GM12873 (cell line): ENCODE results near the gene VTCN1.

Source experiments
- CTCF ChIP-seq: IDR thresholded peaks from 2 replicates; pipeline ENCODE4 v1.5.1; 2012; ENCODE audit warnings: low read depth, mild to moderate bottlenecking, moderate library complexity, low read length, control low read depth; ENCODE audit not compliant: insufficient read depth; ENCODE audit errors: missing control alignments

The VTCN1 gene

GRCh38 chr1:117177376-117177775 lies 33.4 kb downstream of the VTCN1 start:
- no peak for TF ChIP-seq CTCF

- TF ChIP-seq CTCF, result no peak
Measured at GRCh38 chr1:117176579-117176978, 34.1 kb downstream of the VTCN1 start.

GRCh38 chr1:117174851-117175250 lies 35.9 kb downstream of the VTCN1 start:
- TF ChIP-seq CTCF, result no peak

DNA sequence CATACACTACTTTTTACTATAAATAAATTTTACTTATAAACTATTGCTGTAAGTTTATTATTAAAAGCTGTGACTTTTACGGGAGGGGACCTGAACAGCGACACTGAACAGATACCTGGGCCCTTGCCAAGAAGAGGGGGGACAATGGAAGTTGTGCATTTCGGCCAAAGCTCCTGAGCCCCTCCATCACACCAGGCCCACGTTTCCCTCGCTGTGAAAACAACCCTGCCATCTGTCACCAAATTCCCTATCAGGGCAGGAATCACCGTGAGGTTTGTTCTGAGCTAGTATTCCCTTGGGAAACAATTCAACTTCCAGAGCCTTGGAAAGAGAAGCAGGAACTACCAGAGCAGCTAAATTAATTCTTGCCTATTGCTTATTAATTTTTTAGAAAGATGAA lies 37.0 kb downstream of the VTCN1 start:
- TF ChIP-seq CTCF, result no peak

DNA sequence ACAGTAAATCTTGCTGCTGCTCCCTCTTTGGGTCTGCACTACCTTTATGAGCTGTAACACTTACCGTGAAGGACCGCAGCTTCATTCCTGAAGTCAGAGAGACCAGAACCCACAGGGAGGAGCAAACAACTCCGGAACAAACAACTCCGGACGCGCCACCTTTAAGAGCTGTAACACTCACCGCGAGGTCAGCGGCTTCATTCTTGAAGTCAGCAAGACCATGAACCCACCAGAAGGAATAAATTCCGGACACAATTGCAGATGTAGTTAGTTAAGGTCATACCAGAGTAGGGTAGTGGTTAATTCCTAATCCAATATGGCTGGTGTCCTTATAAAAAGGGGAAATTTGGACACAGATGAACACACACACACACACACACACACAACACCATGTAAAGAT lies 37.7 kb downstream of the VTCN1 start:
- no peak for TF ChIP-seq CTCF

GRCh38 chr1:117171900-117172511 lies 38.7 kb downstream of the VTCN1 start:
- no peak for TF ChIP-seq CTCF

DNA sequence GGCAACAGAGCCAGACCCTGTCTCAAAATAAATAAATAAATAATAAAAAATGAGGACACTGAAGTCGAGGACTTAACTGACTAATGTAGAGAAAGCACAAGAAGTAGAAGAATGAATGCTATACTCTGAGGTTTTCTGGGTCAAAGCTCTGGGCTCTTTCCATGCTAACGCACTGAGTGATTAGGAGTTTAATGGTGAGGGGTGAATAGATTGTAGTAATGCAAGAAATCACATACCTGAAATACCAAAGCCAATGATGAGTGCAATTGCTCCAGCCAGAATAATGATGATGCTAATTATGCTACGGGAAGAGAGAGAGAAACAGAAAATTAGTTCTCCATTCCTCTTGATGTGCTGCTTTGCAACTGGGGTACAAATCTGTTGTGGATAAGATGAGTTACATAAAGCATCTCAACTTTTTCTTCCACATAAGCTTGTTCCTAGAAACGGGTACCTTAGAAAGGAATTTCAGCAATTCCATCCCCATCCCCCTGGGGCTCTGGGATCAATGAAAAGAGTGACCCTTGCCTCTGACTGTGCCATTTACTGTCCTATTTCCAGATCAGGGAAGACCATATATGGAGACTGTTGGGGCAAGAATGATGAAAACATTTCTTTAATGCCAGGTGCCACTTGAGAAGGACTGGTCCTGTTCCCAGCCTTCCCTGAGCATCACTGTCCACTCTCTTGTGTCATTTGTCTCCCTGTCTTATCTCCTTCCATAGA lies 40.7 kb downstream of the VTCN1 start:
- TF ChIP-seq CTCF, result no peak
